IMR-90 (cell line): Measurements from ENCODE around the gene FNDC11. TPM values are rescaled to one million over a fixed set of nuclear protein-coding genes. Genes with fewer than 3 reads are reported as not detected.
A peak's percentile ranks its signal among the peaks of the same experiment; 100 is the strongest.

ENCODE experiments used
- ATAC-seq: fragments of 200-7000 bp; cut with Tn5 transposase; 2 replicates; pipeline ENCODE4 v1.9.1; 2020; ENCODE audit warnings: low read depth, mild to moderate bottlenecking, moderate library complexity
- BruUV-seq: library from RNA; stranded (reverse); fragments of 400-500 nt; replicated peaks from 2 replicates; lab custom pipeline; 2021; lab: Mats Ljungman, UMichigan
- CTCF ChIA-PET: fragments of 300-600 bp; formaldehyde crosslinking; extraction: SDS; loops from one replicate; lab custom pipeline; 2021; ENCODE audit warnings: antibody characterized with exemption; lab: Yijun Ruan, JAX
- POLR2A ChIA-PET: fragments of 300-600 bp; sonication (Branson Sonifier 250); formaldehyde crosslinking; loops from one replicate; lab custom pipeline; 2022; ENCODE audit warnings: antibody characterized with exemption; ENCODE audit not compliant: unreplicated experiment; lab: Charles Lee
- DNase-seq: peaks from one replicate; pipeline ENCODE4 v3.0.0; 2013
- H2AFZ ChIP-seq: replicated peaks from 2 replicates; pipeline ENCODE3; 2013; ENCODE audit warnings: low read length, mild to moderate bottlenecking; ENCODE audit not compliant: poor library complexity
- H2AK5ac ChIP-seq: 2 replicates; pipeline ENCODE4 v1.6.1; 2013; ENCODE audit warnings: low read depth, low read length, inconsistent platforms
- H2AK9ac ChIP-seq: replicated peaks from 2 replicates; pipeline ENCODE3; 2013; ENCODE audit warnings: mild to moderate bottlenecking, low read depth, low read length, moderate library complexity; ENCODE audit not compliant: poor library complexity
- H2BK120ac ChIP-seq: 2 replicates; pipeline ENCODE4 v1.6.1; 2013; ENCODE audit warnings: low read depth, low read length, inconsistent platforms
- H2BK15ac ChIP-seq: 3 replicates; pipeline ENCODE4 v1.6.1; 2013; ENCODE audit warnings: low read depth, low read length, inconsistent platforms
- H2BK20ac ChIP-seq: 2 replicates; pipeline ENCODE4 v1.6.1; 2013; ENCODE audit warnings: low read depth, mild to moderate bottlenecking, inconsistent platforms, low read length, moderate library complexity
- H2BK5ac ChIP-seq: 2 replicates; pipeline ENCODE4 v1.6.1; 2013; ENCODE audit warnings: mild to moderate bottlenecking, low read depth, low read length, inconsistent platforms; ENCODE audit not compliant: poor library complexity, severe bottlenecking
- H3K14ac ChIP-seq: replicated peaks from 2 replicates; pipeline ENCODE4 v1.6.1; 2013; ENCODE audit warnings: low read depth, low read length, inconsistent platforms
- H3K18ac ChIP-seq: 2 replicates; pipeline ENCODE4 v1.6.1; 2013; ENCODE audit warnings: low read depth, low read length, control low read depth
- H3K23ac ChIP-seq: 2 replicates; pipeline ENCODE4 v1.6.1; 2013; ENCODE audit warnings: low read depth, low read length, inconsistent platforms
- H3K27ac ChIP-seq: 2 replicates; pipeline ENCODE4 v1.5.1; 2013; ENCODE audit warnings: mild to moderate bottlenecking, control low read depth, low read length; ENCODE audit not compliant: insufficient read depth
- H3K27me3 ChIP-seq: 2 replicates; pipeline ENCODE4 v1.6.1; 2013; ENCODE audit warnings: low read length; ENCODE audit not compliant: control insufficient read depth, insufficient read depth
- H3K36me3 ChIP-seq: 2 replicates; pipeline ENCODE4 v1.6.1; 2013; ENCODE audit warnings: low read length, mixed read lengths; ENCODE audit not compliant: control insufficient read depth, insufficient read depth
- H3K4ac ChIP-seq: 2 replicates; pipeline ENCODE4 v1.6.1; 2013; ENCODE audit warnings: low read depth, low read length, inconsistent platforms
- H3K4me1 ChIP-seq: 2 replicates; pipeline ENCODE4 v1.6.1; 2013; ENCODE audit warnings: low read length, mixed read lengths; ENCODE audit not compliant: control insufficient read depth, insufficient read depth
- H3K4me2 ChIP-seq: 2 replicates; pipeline ENCODE4 v1.6.1; 2013; ENCODE audit warnings: low read depth, mild to moderate bottlenecking, control low read depth, low read length, moderate library complexity
- H3K4me3 ChIP-seq: 2 replicates; pipeline ENCODE4 v1.5.1; 2013; ENCODE audit warnings: low read depth, mild to moderate bottlenecking, control low read depth, low read length, moderate library complexity; ENCODE audit not compliant: insufficient read depth
- H3K56ac ChIP-seq: 2 replicates; pipeline ENCODE4 v1.6.1; 2013; ENCODE audit warnings: low read length, inconsistent platforms; ENCODE audit not compliant: insufficient read depth; ENCODE audit errors: extremely low read depth
- H3K79me1 ChIP-seq, 2 experiments: 2 replicates each; pipeline ENCODE4 v1.6.1; 2013; ENCODE audit warnings: low read length in 2 of 2, inconsistent platforms in 1 of 2, low read depth in 1 of 2
- H3K9ac ChIP-seq: 2 replicates; pipeline ENCODE4 v1.6.1; 2013; ENCODE audit warnings: low read depth, low read length, control low read depth
- H3K9me1 ChIP-seq: 2 replicates; pipeline ENCODE4 v1.6.1; 2013; ENCODE audit warnings: low read length, inconsistent platforms; ENCODE audit not compliant: insufficient read depth
- H3K9me3 ChIP-seq: 2 replicates; pipeline ENCODE4 v1.6.1; 2013; ENCODE audit warnings: low read length; ENCODE audit not compliant: control insufficient read depth, insufficient read depth
- H4K20me1 ChIP-seq: 2 replicates; pipeline ENCODE4 v1.6.1; 2013; ENCODE audit warnings: low read length, inconsistent platforms; ENCODE audit not compliant: insufficient read depth
- H4K5ac ChIP-seq: 2 replicates; pipeline ENCODE4 v1.6.1; 2013; ENCODE audit warnings: mild to moderate bottlenecking, low read depth, low read length, control low read depth
- H4K8ac ChIP-seq, 2 experiments: 2 replicates each; pipeline ENCODE4 v1.6.1; 2013; ENCODE audit warnings: low read depth in 2 of 2, low read length in 2 of 2, control low read depth in 1 of 2, inconsistent platforms in 1 of 2
- H4K91ac ChIP-seq: 2 replicates; pipeline ENCODE4 v1.6.1; 2013; ENCODE audit warnings: low read depth, low read length, inconsistent platforms; ENCODE audit not compliant: insufficient read depth
- BHLHE40 ChIP-seq: fragments of 150-350 bp; IDR thresholded peaks from 2 replicates; pipeline ENCODE4 v1.6.1; 2016; ENCODE audit warnings: mild to moderate bottlenecking, low read depth, low read length
- CEBPB ChIP-seq: IDR thresholded peaks from 2 replicates; pipeline ENCODE4 v1.6.1; 2012; ENCODE audit warnings: low read depth, low read length, improper control_type of control experiment
- CHD1 ChIP-seq: IDR thresholded peaks from 2 replicates; pipeline ENCODE4 v1.6.1; 2012; ENCODE audit warnings: low read depth, low read length, improper control_type of control experiment
- FOS ChIP-seq: fragments of 150-350 bp; IDR thresholded peaks from 2 replicates; pipeline ENCODE4 v1.6.1; 2016; ENCODE audit warnings: low read depth, low read length
- MXI1 ChIP-seq: IDR thresholded peaks from 2 replicates; pipeline ENCODE4 v1.6.1; 2012; ENCODE audit warnings: low read depth, mild to moderate bottlenecking, low read length, moderate library complexity, borderline replicate concordance
- NFE2L2 ChIP-seq: fragments of 150-350 bp; IDR thresholded peaks from 2 replicates; pipeline ENCODE4 v1.6.1; 2016; ENCODE audit warnings: low read depth, mild to moderate bottlenecking, low read length
- POLR2A ChIP-seq: IDR thresholded peaks from 2 replicates; pipeline ENCODE4 v1.6.1; 2012; ENCODE audit warnings: mild to moderate bottlenecking, low read depth, low read length
- RFX5 ChIP-seq: IDR thresholded peaks from 2 replicates; pipeline ENCODE4 v1.8.0; 2012; ENCODE audit warnings: low read depth, mild to moderate bottlenecking, low read length, moderate library complexity
- USF2 ChIP-seq: fragments of 150-350 bp; IDR thresholded peaks from 2 replicates; pipeline ENCODE4 v1.6.1; 2017; ENCODE audit warnings: mild to moderate bottlenecking, antibody characterized with exemption, low read length, low read depth
- WGBS, 2 experiments: methylation state at CpG; one replicate each; pipeline versions ENCODE4 v1.1.5 to v1.1.7; 2013; ENCODE audit warnings: missing lambda C conversion rate in 2 of 2; ENCODE audit not compliant: insufficient read length in 1 of 2; ENCODE audit errors: extremely low coverage in 2 of 2; 5-methylcytosine and 5-hydroxymethylcytosine counted together
- dilution Hi-C: fragments of 300-500 bp; cut with HindIII; formaldehyde crosslinking; loops from one replicate; pipeline ENCODE4 v1.14.3; 2018; ENCODE audit warnings: low sequenced_read_pairs; ENCODE audit not compliant: unreplicated experiment
- in situ Hi-C: fragments of 300-500 bp; cut with MboI; formaldehyde crosslinking; loops from 3 replicates; pipeline ENCODE4 v1.14.3; 2019; ENCODE audit warnings: low sequenced_read_pairs, inconsistent platforms, mixed read lengths
- intact Hi-C: fragments of 100-400 bp; cut with micrococcal nuclease; formaldehyde crosslinking; loops from 2 replicates; pipeline ENCODE4 v1.10.0; 2022
- polyA plus RNA-seq, 3 experiments: library from polyadenylated mRNA; depleted of rRNA; stranded (reverse); fragments of >200 nt; gene quantifications; 2 replicates each; pipeline ENCODE4 v1.2.3, GENCODE V29; 2012; ENCODE audit warnings: low replicate concordance in 1 of 3
- total RNA-seq: library from RNA; depleted of rRNA; stranded (reverse); fragments of >200 nt; gene quantifications from 2 replicates; pipeline ENCODE4 v1.2.3, GENCODE V29; 2012

The FNDC11 gene
- total and polyA plus RNA-seq, 2 of the 4 experiments (the other 2 are of a cell fraction), result 0.36 to 1.0 TPM

GRCh38 chr20:63597651-63598478, 43.9 kb downstream of the FNDC11 start:
- in situ Hi-C loops, result no loop called here
- no peak overlapping the region for H2AK5ac ChIP-seq
- peaks cover 44% of the 10 kb centered on the region for H3K36me3 ChIP-seq
- H4K5ac ChIP-seq, result no peak overlapping the region
- no peak overlapping the region for H3K4me2 ChIP-seq
- no peaks in the 10 kb centered on the region for H3K27me3 ChIP-seq
- ChIA-PET POLR2A (no interaction called here), CTCF (interaction anchor here (0.7 kb wide), 1 partner anchor 674 kb away, joined by 4 read pairs; no protein-coding TSS in a partner anchor)
- dilution Hi-C loops, result no loop called here
- TF ChIP-seq USF2 (no peak), NFE2L2 (no peak), BHLHE40 (no peak), CEBPB (no peak), MXI1 (no peak), POLR2A (no peak), FOS (no peak), CHD1 (no peak), RFX5 (no peak)
- H3K9me1 ChIP-seq, result peaks cover 4% of the 10 kb centered on the region; the same call in 1 of the 2 replicates
- H4K91ac ChIP-seq, result no peak overlapping the region
- H2AFZ ChIP-seq, result no peak overlapping the region
- H2AK9ac ChIP-seq, result peak overlapping the region; percentile 35
- DNase-seq (no peak), ATAC-seq (no peak)
- intact Hi-C loops, result no loop called here
- H3K4me3 ChIP-seq, result no peak overlapping the region
- no peak overlapping the region for H3K23ac ChIP-seq
- no peak overlapping the region for H2BK20ac ChIP-seq
- H3K9ac ChIP-seq, result no peak overlapping the region
- H4K8ac ChIP-seq, result no peak overlapping the region
- H3K4me1 ChIP-seq, result peaks cover 7% of the 10 kb centered on the region
- no peaks in the 10 kb centered on the region for H3K9me3 ChIP-seq
- H3K79me1 ChIP-seq, result peaks cover 10 to 23% of the 10 kb centered on the region in 2 experiments; a peak in 3 of 4 replicates
- no peak overlapping the region for H3K27ac ChIP-seq
- no peak overlapping the region for H2BK120ac ChIP-seq
- no peak overlapping the region for H3K18ac ChIP-seq
- H4K20me1 ChIP-seq, result peaks cover 2% of the 10 kb centered on the region; the same call in 1 of the 2 replicates
- no peak overlapping the region for H2BK15ac ChIP-seq
- no peak overlapping the region for H3K56ac ChIP-seq
- WGBS, 2 experiments, result 87% methylated on average over 7 of the region's 23 CpGs; no CpG with 5 or more reads in 1 of the 2 experiments
- BruUV-seq, result no TSS peak
- no peak overlapping the region for H3K14ac ChIP-seq
- no peak overlapping the region for H3K4ac ChIP-seq
- H2BK5ac ChIP-seq, result no peak overlapping the region
